HCT116 (cell line): ENCODE results near the gene SSH2. TPM values are rescaled to one million over a fixed set of nuclear protein-coding genes. Genes with fewer than 3 reads are reported as not detected.
A peak's percentile ranks its signal among the peaks of the same experiment; 100 is the strongest.

ENCODE experiments used
- ATAC-seq: fragments of 200-7000 bp; cut with Tn5 transposase; 2 replicates; pipeline ENCODE4 v1.9.1; 2020; ENCODE audit warnings: mild to moderate bottlenecking, moderate library complexity
- BruUV-seq: library from RNA; stranded (reverse); fragments of 400-500 nt; replicated peaks from 2 replicates; lab custom pipeline; 2021; lab: Mats Ljungman, UMichigan
- CTCF ChIA-PET: fragments of 300-600 bp; sonication (Branson Sonifier 250); formaldehyde crosslinking; loops from one replicate; lab custom pipeline; 2021; ENCODE audit warnings: antibody characterized with exemption; lab: Charles Lee
- POLR2A ChIA-PET: fragments of 300-600, 350-600 bp; sonication (Branson Sonifier 250); formaldehyde crosslinking; loops from one replicate; lab custom pipeline; 2021; ENCODE audit warnings: antibody characterized with exemption; lab: Charles Lee
- RAD21 ChIA-PET, 2 experiments: fragments of 300-600 bp; sonication (Branson Sonifier 250); formaldehyde crosslinking; loops; one replicate each; lab custom pipeline; 2023; ENCODE audit warnings: low total read pairs in 2 of 2; ENCODE audit not compliant: uncharacterized antibody in 2 of 2, unreplicated experiment in 2 of 2, low non-redundant PET in 1 of 2; lab: Charles Lee
- DNase-seq: peaks from one replicate; pipeline ENCODE4 v3.0.0-alpha.2; 2010; ENCODE audit warnings: low read depth, low spot score
- H2AFZ ChIP-seq: fragments of 200-600 bp; shearing (Covaris generic), sonication (generic); 2 replicates; pipeline ENCODE4 v1.6.1; 2017; ENCODE audit warnings: low read depth, mixed run types, mixed read lengths, antibody characterized with exemption, low read length; ENCODE audit not compliant: poor library complexity, severe bottlenecking
- H3K27ac ChIP-seq: 2 replicates; pipeline ENCODE4 v1.5.1; 2012; ENCODE audit warnings: low read depth, low read length
- H3K27me3 ChIP-seq: fragments of 200-600 bp; sonication (generic); 2 replicates; pipeline ENCODE4 v1.6.1; 2016; ENCODE audit warnings: mixed run types, low read length, mixed read lengths; ENCODE audit not compliant: insufficient read depth
- H3K36me3 ChIP-seq, 2 experiments: fragments of 200-500 bp in 1 of 2; fragments of 200-600 bp in 1 of 2; sonication (Bioruptor generic) in 1 of 2; sonication (generic) in 1 of 2; 2 replicates each; pipeline versions ENCODE4 v1.5.1 to v1.6.1; 2014 to 2016; ENCODE audit warnings: low read length in 2 of 2, inconsistent platforms in 1 of 2, mixed read lengths in 1 of 2, mixed run types in 1 of 2; ENCODE audit not compliant: insufficient read depth in 2 of 2, control insufficient read depth in 1 of 2
- H3K4me1 ChIP-seq, 2 experiments: fragments of 200-600 bp in 1 of 2; sonication (generic) in 1 of 2; 2 replicates each; pipeline versions ENCODE4 v1.5.1 to v1.6.1; 2012 to 2017; ENCODE audit warnings: low read length in 2 of 2, inconsistent platforms in 1 of 2, mild to moderate bottlenecking in 1 of 2, mixed read lengths in 1 of 2, mixed run types in 1 of 2, moderate library complexity in 1 of 2; ENCODE audit not compliant: insufficient read depth in 2 of 2, control insufficient read depth in 1 of 2
- H3K4me2 ChIP-seq: fragments of 200-600 bp; sonication (generic); 2 replicates; pipeline ENCODE4 v1.6.1; 2017; ENCODE audit warnings: mixed run types, low read length, mixed read lengths
- H3K4me3 ChIP-seq, 2 experiments: fragments of 200-600 bp in 1 of 2; sonication (generic) in 1 of 2; replicated peaks in 1 of 2; 2 replicates each; pipeline ENCODE4 v1.5.1; 2011 to 2016; ENCODE audit warnings: low read length in 2 of 2, control low read depth in 1 of 2, low read depth in 1 of 2, mild to moderate bottlenecking in 1 of 2, mixed read lengths in 1 of 2, mixed run types in 1 of 2
- H3K79me2 ChIP-seq: fragments of 200-600 bp; sonication (generic); 2 replicates; pipeline ENCODE4 v1.6.1; 2017; ENCODE audit warnings: mild to moderate bottlenecking, mixed run types, low read length, moderate library complexity, mixed read lengths; ENCODE audit not compliant: insufficient read depth
- H3K9ac ChIP-seq: fragments of 200-600 bp; sonication (generic); 2 replicates; pipeline ENCODE4 v1.6.1; 2016; ENCODE audit warnings: low read length, mixed read lengths
- H3K9me2 ChIP-seq: fragments of 200-600 bp; sonication (generic), shearing (Covaris generic); 2 replicates; pipeline ENCODE4 v1.6.1; 2017; ENCODE audit warnings: mixed run types, mild to moderate bottlenecking, moderate library complexity; ENCODE audit not compliant: insufficient read depth
- H3K9me3 ChIP-seq, 2 experiments: fragments of 200-500 bp in 1 of 2; fragments of 200-600 bp in 1 of 2; sonication (Bioruptor generic) in 1 of 2; sonication (generic) in 1 of 2; 2 replicates each; pipeline ENCODE4 v1.6.1; 2014 to 2017; ENCODE audit warnings: low read length in 2 of 2, mixed read lengths in 2 of 2, inconsistent platforms in 1 of 2, low read depth in 1 of 2, mild to moderate bottlenecking in 1 of 2, mixed run types in 1 of 2, moderate library complexity in 1 of 2; ENCODE audit not compliant: control insufficient read depth in 1 of 2, insufficient read depth in 1 of 2
- H4K20me1 ChIP-seq: fragments of 200-600 bp; sonication (generic), shearing (Covaris generic); 2 replicates; pipeline ENCODE4 v1.6.1; 2017; ENCODE audit warnings: mixed run types, mild to moderate bottlenecking, moderate library complexity; ENCODE audit not compliant: insufficient read depth
- EZH2 ChIP-seq: fragments of 200-600 bp; sonication (generic); IDR thresholded peaks from 2 replicates; pipeline ENCODE4 v1.6.1; 2017; ENCODE audit warnings: antibody characterized with exemption, mixed run types
- MAX ChIP-seq: IDR thresholded peaks from 2 replicates; pipeline ENCODE4 v1.6.1; 2012
- POLR2A ChIP-seq: IDR thresholded peaks from 2 replicates; pipeline ENCODE4 v1.7.0; 2011; ENCODE audit warnings: borderline replicate concordance; ENCODE audit not compliant: insufficient read depth, insufficient read length; ENCODE audit errors: extremely low read depth
- POLR2AphosphoS5 ChIP-seq: IDR thresholded peaks from 2 replicates; pipeline ENCODE4 v1.6.1; 2011; ENCODE audit warnings: mild to moderate bottlenecking, low read depth, low read length, moderate library complexity
- REST ChIP-seq: IDR thresholded peaks from 2 replicates; pipeline ENCODE4 v1.6.1; 2012; ENCODE audit warnings: low read depth
- SP1 ChIP-seq: IDR thresholded peaks from 2 replicates; pipeline ENCODE4 v1.6.1; 2012; ENCODE audit warnings: low read depth
- YY1 ChIP-seq: IDR thresholded peaks from 2 replicates; pipeline ENCODE4 v1.6.1; 2011; ENCODE audit warnings: low read length, low read depth, moderate library complexity, mild to moderate bottlenecking; ENCODE audit not compliant: insufficient replicate concordance; ENCODE audit errors: extremely low read depth
- intact Hi-C: fragments of 100-400 bp; cut with micrococcal nuclease; formaldehyde crosslinking; loops from 2 replicates; pipeline ENCODE4 v1.10.0; 2022
- total RNA-seq: library from RNA; stranded (reverse); gene quantifications from one replicate; pipeline ENCODE4 v1.2.1, GENCODE V29; 2021; ENCODE audit not compliant: unreplicated experiment

Gene SSH2
- total RNA-seq, 1 experiment from 2014 or later, result 17.0 TPM

GRCh38 chr17:29589524-29590410, 340.3 kb downstream of the SSH2 start, which contains the start of gene GIT1:
Gene GIT1 (minus strand): TSS chr17:29589648. CDS start chr17:29589378, 270 bp downstream.
- DNase-seq, result peak; percentile 59
- peak; percentile 55 for ATAC-seq
- Histone ChIP-seq H3K9ac (peak within 1 kb of the TSS; percentile 84), H4K20me1 (no peaks in the 10 kb centered on the region), H3K9me2 (no peaks in the 10 kb centered on the region), H2AFZ (no peak within 1 kb of the TSS), H3K9me3 (no peaks in the 10 kb centered on the region), H3K27me3 (no peaks in the 10 kb centered on the region), H3K36me3 (no peaks in the 10 kb centered on the region), H3K4me1 (peaks cover 32 to 73% of the 10 kb centered on the region in 2 experiments), H3K4me3 (peak within 1 kb of the TSS; percentile 86 to 96), H3K4me2 (peak within 1 kb of the TSS; percentile 93), H3K27ac (peak within 1 kb of the TSS; percentile 94), H3K79me2 (peaks cover 55% of the 10 kb centered on the region)
- ChIA-PET POLR2A (interaction anchor here (1.0 kb wide), 1 partner anchor 23 kb away, joined by 3 read pairs; the partner anchor contains the start of gene ABHD15), CTCF (interaction anchor here (3.2 to 3.4 kb wide), 3 partner anchors 27 to 220 kb away, joined by 14 to 57 read pairs (median 44); no protein-coding TSS in a partner anchor), RAD21 (no interaction called here)
- BruUV-seq, result TSS peak; percentile 39
- intact Hi-C loops, result loop anchor here (10.0 kb wide), 1 partner anchor 445 kb away; no protein-coding TSS in a partner anchor
- peak; percentile 47 for TF ChIP-seq SP1
- TF ChIP-seq MAX, result peak; percentile 71; the same call in 1 of the 2 replicates
- TF ChIP-seq POLR2A, result peak; percentile 23
- no peak for TF ChIP-seq REST
- peak; percentile 71 for TF ChIP-seq POLR2AphosphoS5
- no peak for TF ChIP-seq EZH2
- peak; percentile 39 for TF ChIP-seq YY1
